Stomach smooth muscle (tissue), 2 donors: Measurements from ENCODE around the gene GYS2.

Source experiments
- H3K27ac ChIP-seq: one replicate; pipeline ENCODE4 v1.7.0; 2013; ENCODE audit warnings: mild to moderate bottlenecking, low read length, inconsistent platforms
- H3K27me3 ChIP-seq, 2 donors: one replicate each; pipeline ENCODE4 v1.7.0; 2013; ENCODE audit warnings: low read length in 2 of 2; ENCODE audit not compliant: insufficient read depth in 2 of 2, control insufficient read depth in 1 of 2
- H3K36me3 ChIP-seq, 2 donors: one replicate each; pipeline ENCODE4 v1.7.0; 2013; ENCODE audit warnings: low read length in 2 of 2; ENCODE audit not compliant: control insufficient read depth in 2 of 2, insufficient read depth in 2 of 2
- H3K4me1 ChIP-seq: one replicate; pipeline ENCODE4 v1.7.0; 2013; ENCODE audit warnings: low read length; ENCODE audit not compliant: control insufficient read depth, insufficient read depth
- H3K4me3 ChIP-seq, 2 donors: one replicate each; pipeline ENCODE4 v1.7.0; 2013; ENCODE audit warnings: low read length in 2 of 2
- H3K9ac ChIP-seq, 2 donors: one replicate each; pipeline ENCODE4 v1.7.0; 2013; ENCODE audit warnings: low read length in 2 of 2, mild to moderate bottlenecking in 1 of 2
- H3K9me3 ChIP-seq, 2 donors: one replicate each; pipeline ENCODE4 v1.7.0; 2013; ENCODE audit warnings: low read length in 2 of 2; ENCODE audit not compliant: control insufficient read depth in 2 of 2
- donor health status: healthy.
- donor health status: Pancreatic carcinoma.

Gene GYS2

DNA sequence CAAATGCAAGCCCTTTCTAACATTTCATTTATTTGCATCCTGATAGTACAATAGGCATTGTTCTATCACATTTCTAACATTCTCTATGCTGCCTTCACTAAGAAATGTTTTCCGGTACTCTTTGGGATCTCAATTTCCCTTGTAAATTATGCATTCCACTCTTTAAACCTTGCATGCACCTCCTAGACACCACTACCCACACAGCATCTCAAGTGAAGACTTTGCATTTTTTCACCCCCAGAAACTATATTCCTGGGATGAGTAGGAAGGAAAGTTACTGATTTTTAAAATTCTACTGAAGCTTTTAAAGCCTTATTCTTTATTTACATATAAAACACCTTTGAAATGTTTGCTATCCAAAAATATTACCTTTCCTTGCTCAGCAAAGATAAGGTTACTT lies 27.1 kb downstream of the GYS2 start:
- Histone ChIP-seq H3K4me3 (no peak overlapping the region), H3K4me1 (no peaks in the 10 kb centered on the region), H3K9ac (no peak overlapping the region), H3K9me3 (no peaks in the 10 kb centered on the region), H3K27me3 (no peaks in the 10 kb centered on the region), H3K36me3 (no peaks in the 10 kb centered on the region), H3K27ac (no peak overlapping the region)

DNA sequence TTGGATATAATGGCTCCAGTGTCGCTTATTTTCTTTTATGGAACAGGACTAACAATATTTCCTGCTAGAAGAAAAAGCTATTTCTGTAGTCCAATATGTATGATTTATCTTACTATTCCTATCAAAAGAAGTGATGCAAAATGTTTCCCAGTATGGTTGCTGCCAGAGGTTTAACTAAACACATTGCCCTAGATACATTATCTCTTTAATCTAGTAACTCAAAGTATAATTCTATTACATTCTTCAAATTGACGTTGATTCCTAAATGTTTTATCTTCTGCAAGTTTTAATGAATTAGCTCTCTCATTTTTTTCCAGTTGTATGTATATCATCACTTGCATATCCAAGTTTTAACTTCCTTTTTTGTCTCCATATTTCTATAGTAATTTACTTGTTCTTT lies 28.2 kb downstream of the GYS2 start:
- H3K9me3 ChIP-seq, result no peaks in the 10 kb centered on the region
- H3K4me3 ChIP-seq, result no peak overlapping the region
- no peaks in the 10 kb centered on the region for H3K36me3 ChIP-seq
- H3K4me1 ChIP-seq, result no peaks in the 10 kb centered on the region
- no peak overlapping the region for H3K9ac ChIP-seq
- H3K27ac ChIP-seq, result no peak overlapping the region
- no peaks in the 10 kb centered on the region for H3K27me3 ChIP-seq

GRCh38 chr12:21573733-21574358 lies 30.8 kb downstream of the GYS2 start:
- H3K9me3 ChIP-seq, result no peaks in the 10 kb centered on the region
- H3K4me3 ChIP-seq, result no peak overlapping the region
- no peak overlapping the region for H3K9ac ChIP-seq
- no peak overlapping the region for H3K27ac ChIP-seq
- H3K27me3 ChIP-seq, result no peaks in the 10 kb centered on the region
- H3K4me1 ChIP-seq, result no peaks in the 10 kb centered on the region
- H3K36me3 ChIP-seq, result no peaks in the 10 kb centered on the region

- Histone ChIP-seq H3K27ac (no peak overlapping the region), H3K9me3 (no peaks in the 10 kb centered on the region), H3K9ac (no peak overlapping the region), H3K4me1 (no peaks in the 10 kb centered on the region), H3K4me3 (no peak overlapping the region), H3K27me3 (no peaks in the 10 kb centered on the region), H3K36me3 (no peaks in the 10 kb centered on the region)
These were observed 33.6 kb downstream of the GYS2 start for GRCh38 chr12:21571046-21571445.

GRCh38 chr12:21568115-21568514 lies 36.5 kb downstream of the GYS2 start:
- Histone ChIP-seq H3K27me3 (no peaks in the 10 kb centered on the region), H3K9me3 (no peaks in the 10 kb centered on the region), H3K4me3 (no peak overlapping the region), H3K27ac (no peak overlapping the region), H3K4me1 (no peaks in the 10 kb centered on the region), H3K36me3 (no peaks in the 10 kb centered on the region), H3K9ac (no peak overlapping the region)

DNA sequence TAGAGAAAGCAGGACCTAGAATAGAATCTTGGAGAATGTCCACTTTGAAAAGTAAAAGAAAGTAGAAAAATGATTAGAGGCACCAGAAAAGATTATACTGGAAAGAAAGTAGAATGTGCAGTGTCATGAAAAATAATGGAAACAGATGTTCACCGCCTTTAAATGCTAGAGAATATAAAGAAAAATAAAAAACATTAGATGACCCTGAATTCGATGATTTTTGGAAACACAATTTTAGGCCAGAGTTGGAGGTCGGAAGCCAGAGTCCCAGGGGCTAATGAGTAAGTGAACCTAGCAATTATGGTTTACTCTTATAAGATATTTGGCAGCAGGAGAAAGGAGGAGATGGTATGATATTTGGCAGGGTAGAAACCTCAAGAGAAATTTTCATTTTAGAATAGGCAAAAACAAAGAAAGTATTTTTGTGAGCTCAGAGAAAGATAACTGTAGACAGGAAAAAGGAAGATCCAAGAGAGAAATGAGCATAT lies 37.7 kb downstream of the GYS2 start:
- Histone ChIP-seq H3K4me3 (no peak overlapping the region), H3K4me1 (no peaks in the 10 kb centered on the region), H3K36me3 (no peaks in the 10 kb centered on the region), H3K27me3 (no peaks in the 10 kb centered on the region), H3K9me3 (no peaks in the 10 kb centered on the region), H3K9ac (no peak overlapping the region), H3K27ac (no peak overlapping the region)

- Histone ChIP-seq H3K4me3 (no peak overlapping the region), H3K9me3 (no peaks in the 10 kb centered on the region), H3K4me1 (no peaks in the 10 kb centered on the region), H3K27ac (no peak overlapping the region), H3K27me3 (no peaks in the 10 kb centered on the region), H3K36me3 (no peaks in the 10 kb centered on the region), H3K9ac (no peak overlapping the region)
These were observed 38.3 kb downstream of the GYS2 start for GRCh38 chr12:21566223-21566906.

DNA sequence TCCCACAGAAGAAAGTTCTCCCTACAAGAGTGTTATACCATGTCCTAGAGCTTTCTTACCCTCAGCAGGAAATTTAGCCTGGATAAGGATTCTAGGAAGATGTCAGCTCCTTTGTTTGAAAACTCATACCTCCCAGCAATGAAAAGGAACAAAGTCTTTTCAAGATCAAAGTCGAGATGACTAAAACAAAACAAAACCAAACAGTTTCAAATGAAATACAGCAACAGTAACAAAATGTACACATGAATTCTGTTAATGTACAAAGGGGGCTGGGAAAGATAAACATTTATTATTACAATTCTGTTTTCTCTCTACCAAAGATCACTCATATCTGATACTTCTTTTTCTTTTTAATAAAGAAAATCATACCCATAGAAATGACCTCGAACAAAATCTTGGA lies 41.8 kb downstream of the GYS2 start:
- H3K27me3 ChIP-seq, result no peaks in the 10 kb centered on the region
- no peaks in the 10 kb centered on the region for H3K4me1 ChIP-seq
- H3K9ac ChIP-seq, result no peak overlapping the region
- no peaks in the 10 kb centered on the region for H3K9me3 ChIP-seq
- H3K27ac ChIP-seq, result no peak overlapping the region
- no peaks in the 10 kb centered on the region for H3K36me3 ChIP-seq
- H3K4me3 ChIP-seq, result no peak overlapping the region

DNA sequence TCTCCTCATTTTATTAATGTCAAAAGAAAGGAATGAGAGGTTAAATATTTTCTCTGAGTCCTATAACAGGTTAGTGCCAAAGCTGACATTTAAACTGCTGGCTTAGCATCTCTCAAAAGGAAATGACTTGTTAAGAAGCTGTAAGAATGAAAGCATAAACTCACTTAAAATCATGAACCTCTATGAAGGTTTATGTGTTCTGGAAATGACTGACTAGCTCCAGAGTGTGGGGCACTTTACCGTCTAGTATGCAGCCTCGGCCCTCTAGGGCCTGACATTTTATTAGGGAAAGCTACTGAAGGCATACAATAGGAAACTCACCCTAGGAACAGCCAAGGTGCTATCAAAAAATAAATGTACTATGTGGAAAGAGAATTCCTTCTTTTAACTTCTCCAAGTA lies 43.5 kb downstream of the GYS2 start:
- Histone ChIP-seq H3K27ac (no peak overlapping the region), H3K4me1 (no peaks in the 10 kb centered on the region), H3K9me3 (no peaks in the 10 kb centered on the region), H3K27me3 (no peaks in the 10 kb centered on the region), H3K4me3 (no peak overlapping the region), H3K36me3 (no peaks in the 10 kb centered on the region), H3K9ac (no peak overlapping the region)

GRCh38 chr12:21559855-21560569 lies 44.6 kb downstream of the GYS2 start:
- H3K9ac ChIP-seq, result no peak overlapping the region
- no peaks in the 10 kb centered on the region for H3K4me1 ChIP-seq
- H3K27ac ChIP-seq, result no peak overlapping the region
- no peaks in the 10 kb centered on the region for H3K27me3 ChIP-seq
- no peaks in the 10 kb centered on the region for H3K9me3 ChIP-seq
- no peaks in the 10 kb centered on the region for H3K36me3 ChIP-seq
- H3K4me3 ChIP-seq, result no peak overlapping the region
